Uterus (tissue), 2 donors: ENCODE measurements around the gene ITPR1.

ENCODE experiments used
- CTCF ChIP-seq, 4 experiments: fragments of 200-600 bp in 2 of 4; fragments of 450-650 bp in 2 of 4; sonication (generic) in 2 of 4; IDR thresholded peaks; one replicate each; pipeline ENCODE4 v1.5.1; 2016 to 2019; ENCODE audit warnings: antibody characterized with exemption in 4 of 4, mild to moderate bottlenecking in 2 of 4, moderate library complexity in 1 of 4
- POLR2A ChIP-seq, 2 donors: fragments of 450-650 bp; IDR thresholded peaks; one replicate each; pipeline ENCODE4 v1.6.1; 2016; ENCODE audit warnings: antibody characterized with exemption in 2 of 2, mild to moderate bottlenecking in 1 of 2, moderate library complexity in 1 of 2

- TF ChIP-seq CTCF (IDR thresholded peaks at IDR 0.05) (no peak), POLR2A (IDR thresholded peaks at IDR 0.05) (no peak)
Observed at GRCh38 chr3:4495294-4496086, 2.3 kb downstream of the ITPR1 start.
